Measurements from ENCODE around the gene AEBP1. TPM values are rescaled to one million over a fixed set of nuclear protein-coding genes. Genes with fewer than 3 reads are reported as not detected.

AEBP1 gene
- total RNA-seq, 2 experiments from 2014 or later, result 13.0 to 15.7 TPM

- H3K36me3 Mint-ChIP-seq (ENCODE audit: low read depth), result peaks cover 43% of the 10 kb centered on the region
- CTCF ChIA-PET, result no interaction called here
- ATAC-seq, result no peak
- H3K4me1 Mint-ChIP-seq (ENCODE audit: low read depth), result peaks cover 26% of the 10 kb centered on the region
- H3K9me3 Mint-ChIP-seq (ENCODE audit: insufficient read depth), result no peaks in the 10 kb centered on the region
- no peaks in the 10 kb centered on the region for H3K27me3 Mint-ChIP-seq (ENCODE audit: low read depth)
- no peak overlapping the region for H3K27ac Mint-ChIP-seq
- DNase-seq, result no peak
- H3K4me3 Mint-ChIP-seq, result no peak overlapping the region
- POLR2A ChIA-PET, result interaction anchor here (0.6 to 1.3 kb wide), 3 partner anchors 13 to 230 kb away, joined by 3 to 5 read pairs (median 4); no protein-coding TSS in a partner anchor
These were observed 41.8 kb upstream of the AEBP1 start for GRCh38 chr7:44062180-44062902.

- H3K4me3 Mint-ChIP-seq, result no peak overlapping the region
- peaks cover 39% of the 10 kb centered on the region for H3K36me3 Mint-ChIP-seq (ENCODE audit: low read depth)
- H3K9me3 Mint-ChIP-seq (ENCODE audit: insufficient read depth), result no peaks in the 10 kb centered on the region
- no peak for ATAC-seq
- peaks cover 21% of the 10 kb centered on the region for H3K4me1 Mint-ChIP-seq (ENCODE audit: low read depth)
- H3K27ac Mint-ChIP-seq, result no peak overlapping the region
- POLR2A ChIA-PET, result interaction anchor here (1.2 to 1.3 kb wide), 2 partner anchors 12 to 16 kb away, joined by 3 to 4 read pairs; no protein-coding TSS in a partner anchor
- no peak for DNase-seq
- CTCF ChIA-PET, result no interaction called here
- H3K27me3 Mint-ChIP-seq (ENCODE audit: low read depth), result no peaks in the 10 kb centered on the region
These were observed 41.2 kb upstream of the AEBP1 start for GRCh38 chr7:44062903-44063295.

DNA sequence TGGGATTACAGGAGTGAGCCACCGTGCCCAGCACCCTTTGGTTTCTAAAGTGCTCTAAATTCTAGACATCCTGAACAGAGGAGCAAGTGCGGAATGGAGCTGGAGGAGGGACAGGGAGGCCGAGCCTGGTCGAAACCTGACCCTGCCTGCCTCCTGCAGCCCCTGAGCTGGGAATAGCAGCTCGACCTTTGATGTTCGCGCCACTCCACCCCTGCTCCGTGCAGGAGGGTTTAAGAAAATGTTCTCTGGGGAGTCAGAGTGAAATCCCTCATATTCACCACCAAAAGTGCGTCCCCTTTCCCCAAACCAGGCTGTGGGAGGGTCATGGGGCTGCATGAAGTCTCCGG is 40.6 kb upstream of the AEBP1 start:
- Mint-ChIP-seq H3K36me3 (ENCODE audit: low read depth) (peaks cover 32% of the 10 kb centered on the region), H3K27ac (no peak overlapping the region), H3K9me3 (ENCODE audit: insufficient read depth) (no peaks in the 10 kb centered on the region), H3K4me3 (no peak overlapping the region), H3K27me3 (ENCODE audit: low read depth) (no peaks in the 10 kb centered on the region), H3K4me1 (ENCODE audit: low read depth) (peaks cover 15% of the 10 kb centered on the region)
- POLR2A ChIA-PET, result interaction anchor here (0.5 to 1.3 kb wide), 3 partner anchors 9 to 399 kb away, joined by 3 to 4 read pairs (median 3); no protein-coding TSS in a partner anchor
- CTCF ChIA-PET, result no interaction called here
- ATAC-seq (no peak), DNase-seq (no peak)

- H3K27me3 Mint-ChIP-seq (ENCODE audit: low read depth), result no peaks in the 10 kb centered on the region
These were observed 40.1 kb upstream of the AEBP1 start for GRCh38 chr7:44063894-44064651.

GRCh38 chr7:44064791-44065430 is 39.2 kb upstream of the AEBP1 start:
- POLR2A ChIA-PET, result interaction anchor here (0.5 to 3.4 kb wide), 3 partner anchors 15 to 30 kb away, joined by 3 to 17 read pairs (median 4); no protein-coding TSS in a partner anchor
- DNase-seq, result no peak
- ATAC-seq, result no peak

More at GRCh38 chr7:44063894-44064651, 40.1 kb upstream of the AEBP1 start:
- ATAC-seq, result no peak
- POLR2A ChIA-PET, result interaction anchor here (0.5 to 3.4 kb wide), 3 partner anchors 10 to 398 kb away, joined by 3 to 17 read pairs (median 3); no protein-coding TSS in a partner anchor
- CTCF ChIA-PET, result no interaction called here
- peaks cover 12% of the 10 kb centered on the region for H3K4me1 Mint-ChIP-seq (ENCODE audit: low read depth)
- no peak for DNase-seq
- no peaks in the 10 kb centered on the region for H3K9me3 Mint-ChIP-seq (ENCODE audit: insufficient read depth)
- H3K4me3 Mint-ChIP-seq, result no peak overlapping the region
- no peak overlapping the region for H3K27ac Mint-ChIP-seq
- peaks cover 27% of the 10 kb centered on the region for H3K36me3 Mint-ChIP-seq (ENCODE audit: low read depth)

DNA sequence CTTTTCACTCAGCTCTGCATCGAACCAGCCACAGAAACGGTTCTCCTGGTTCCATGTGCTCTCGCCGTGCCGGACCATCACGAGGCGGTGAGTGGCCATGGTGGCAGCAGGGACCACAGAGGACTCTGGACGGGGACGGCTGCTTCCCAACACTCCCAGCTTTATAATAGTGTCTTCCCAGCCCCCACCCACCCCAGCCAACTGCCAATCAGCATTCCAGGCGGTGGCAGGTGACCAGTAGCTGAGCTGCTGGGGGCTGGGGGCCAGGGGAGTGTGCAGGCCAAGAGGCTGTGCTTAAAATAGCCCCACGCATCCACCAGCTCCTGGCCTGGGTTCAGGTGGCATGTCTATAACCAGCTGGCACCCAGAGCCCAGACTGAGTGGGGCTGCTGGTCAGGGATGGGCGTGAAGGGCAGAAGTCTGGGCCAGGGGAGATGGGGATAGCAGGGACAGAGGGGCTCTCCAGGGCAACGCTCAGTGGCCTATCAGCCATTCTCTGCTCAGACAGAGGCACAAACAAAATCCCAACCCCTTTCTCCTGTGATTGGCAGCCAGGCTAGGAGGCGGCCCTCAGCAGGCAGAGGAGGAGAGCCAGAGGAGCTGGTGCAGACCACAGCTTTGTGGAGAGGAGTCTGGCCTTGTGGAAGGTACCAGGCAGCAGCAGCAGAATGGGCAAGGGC is 38.6 kb upstream of the AEBP1 start, which contains the start of gene PGAM2:
Gene PGAM2, minus strand, starts transcription at position 137 of the 680 bp plus-strand sequence. Its CDS starts 38 bp downstream, at position 99.
- Mint-ChIP-seq H3K27me3 (ENCODE audit: low read depth) (no peaks in the 10 kb centered on the region), H3K4me1 (ENCODE audit: low read depth) (peaks cover 12% of the 10 kb centered on the region), H3K4me3 (no peak within 1 kb of the TSS), H3K36me3 (ENCODE audit: low read depth) (peaks cover 15% of the 10 kb centered on the region), H3K27ac (peak within 1 kb of the TSS; percentile 49), H3K9me3 (ENCODE audit: insufficient read depth) (no peaks in the 10 kb centered on the region)
- DNase-seq, result no peak
- CTCF ChIA-PET, result no interaction called here
- peak; percentile 42 for ATAC-seq
- POLR2A ChIA-PET, result interaction anchor here (0.5 to 3.4 kb wide), 4 partner anchors 10 to 29 kb away, joined by 3 to 17 read pairs (median 4); no protein-coding TSS in a partner anchor

More at GRCh38 chr7:44064791-44065430, 39.2 kb upstream of the AEBP1 start:
- Mint-ChIP-seq H3K27ac (no peak overlapping the region), H3K4me3 (no peak overlapping the region), H3K9me3 (ENCODE audit: insufficient read depth) (no peaks in the 10 kb centered on the region), H3K27me3 (ENCODE audit: low read depth) (no peaks in the 10 kb centered on the region), H3K4me1 (ENCODE audit: low read depth) (peaks cover 12% of the 10 kb centered on the region), H3K36me3 (ENCODE audit: low read depth) (peaks cover 21% of the 10 kb centered on the region)
- CTCF ChIA-PET, result no interaction called here

DNA sequence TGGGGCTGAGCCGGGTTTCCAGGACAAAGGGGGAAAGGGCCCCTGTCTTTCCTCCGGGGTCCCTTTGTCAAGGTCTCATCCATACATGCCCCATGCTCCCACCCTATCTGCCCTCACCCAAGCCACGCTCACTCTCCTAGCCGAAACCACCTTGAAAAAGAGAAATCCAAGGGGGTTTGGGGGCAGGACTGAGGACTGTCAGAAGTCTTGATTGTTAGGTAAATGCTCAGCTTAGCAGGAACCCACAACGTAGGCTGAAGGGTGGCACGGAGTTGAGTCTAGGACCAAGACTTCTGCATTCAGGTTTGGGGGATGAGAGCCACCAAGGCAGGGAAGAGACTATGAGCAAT is 38.1 kb upstream of the AEBP1 start:
- peaks cover 15% of the 10 kb centered on the region for H3K36me3 Mint-ChIP-seq (ENCODE audit: low read depth)
- peaks cover 12% of the 10 kb centered on the region for H3K4me1 Mint-ChIP-seq (ENCODE audit: low read depth)
- H3K9me3 Mint-ChIP-seq (ENCODE audit: insufficient read depth), result no peaks in the 10 kb centered on the region
- H3K4me3 Mint-ChIP-seq, result no peak overlapping the region
- CTCF ChIA-PET, result no interaction called here
- H3K27ac Mint-ChIP-seq, result peak overlapping the region; percentile 49
- no peak for ATAC-seq
- POLR2A ChIA-PET, result interaction anchor here (1.0 to 3.4 kb wide), 4 partner anchors 9 to 33 kb away, joined by 4 to 17 read pairs (median 4); no protein-coding TSS in a partner anchor
- no peaks in the 10 kb centered on the region for H3K27me3 Mint-ChIP-seq (ENCODE audit: low read depth)
- no peak for DNase-seq

- ATAC-seq (no peak), DNase-seq (no peak)
- POLR2A ChIA-PET, result interaction anchor here (1.7 to 3.4 kb wide), 3 partner anchors 9 to 32 kb away, joined by 4 to 17 read pairs (median 5); no protein-coding TSS in a partner anchor
- CTCF ChIA-PET, result no interaction called here
- Mint-ChIP-seq H3K4me3 (no peak overlapping the region), H3K27ac (peak overlapping the region; percentile 22), H3K36me3 (ENCODE audit: low read depth) (peaks cover 10% of the 10 kb centered on the region), H3K4me1 (ENCODE audit: low read depth) (peaks cover 12% of the 10 kb centered on the region), H3K27me3 (ENCODE audit: low read depth) (no peaks in the 10 kb centered on the region), H3K9me3 (ENCODE audit: insufficient read depth) (no peaks in the 10 kb centered on the region)
These were observed 37.6 kb upstream of the AEBP1 start for GRCh38 chr7:44066494-44067063.

DNA sequence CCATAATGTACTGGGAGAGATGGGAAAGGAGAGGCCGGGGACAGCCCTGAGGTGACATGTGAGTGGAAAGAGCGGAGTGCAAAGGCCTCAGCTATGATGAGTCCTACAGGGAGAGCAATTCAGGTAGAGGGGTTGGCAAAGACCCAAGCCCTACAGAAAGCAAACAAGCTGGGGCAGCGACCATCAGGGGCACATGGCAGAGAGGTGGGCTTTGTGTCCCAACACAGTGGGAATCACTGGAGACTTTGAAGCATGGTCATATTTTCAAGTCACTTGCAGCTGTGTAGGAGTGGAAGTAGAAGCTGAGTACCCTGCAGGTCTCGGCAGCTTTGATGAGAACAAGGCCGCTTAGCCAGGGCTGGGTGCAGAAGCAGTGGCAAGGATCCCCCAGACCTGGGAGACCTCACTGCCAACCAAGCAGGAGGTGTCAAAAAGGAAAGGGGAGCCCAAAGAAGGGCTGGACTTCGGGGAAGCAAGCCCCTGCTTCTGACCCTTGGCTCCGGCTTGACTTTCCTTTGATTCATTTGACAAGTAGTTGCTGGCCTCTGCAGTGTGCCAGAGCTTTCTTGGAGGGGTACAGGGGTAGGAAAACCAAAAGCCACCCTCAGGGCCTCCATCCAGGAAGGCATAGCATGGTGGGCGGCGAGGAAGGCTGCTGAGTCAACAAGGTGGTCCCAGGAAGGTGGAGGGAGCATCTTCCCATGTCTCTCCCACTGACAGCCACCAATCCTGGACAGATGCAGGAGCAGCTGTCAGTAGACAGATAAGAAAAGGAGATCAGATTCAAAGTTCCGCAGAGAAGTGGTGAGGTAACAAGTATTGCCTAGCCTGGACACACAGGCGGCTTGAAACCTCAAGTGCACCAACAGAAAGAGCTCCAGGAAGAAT is 36.8 kb upstream of the AEBP1 start:
- Mint-ChIP-seq H3K4me1 (ENCODE audit: low read depth) (peaks cover 18% of the 10 kb centered on the region), H3K27me3 (ENCODE audit: low read depth) (no peaks in the 10 kb centered on the region), H3K9me3 (ENCODE audit: insufficient read depth) (no peaks in the 10 kb centered on the region), H3K27ac (peak overlapping the region; percentile 22), H3K4me3 (peak overlapping the region; percentile 22), H3K36me3 (ENCODE audit: low read depth) (peaks cover 9% of the 10 kb centered on the region)
- no peak for ATAC-seq
- ChIA-PET POLR2A (interaction anchor here (1.0 to 3.4 kb wide), 7 partner anchors 8 to 506 kb away, joined by 3 to 17 read pairs (median 4); partner anchors contain the start of gene DDX56), CTCF (interaction anchor here (1.5 to 1.6 kb wide), 2 partner anchors 14 to 53 kb away, joined by 3 to 5 read pairs; no protein-coding TSS in a partner anchor)
- DNase-seq, result no peak

DNA sequence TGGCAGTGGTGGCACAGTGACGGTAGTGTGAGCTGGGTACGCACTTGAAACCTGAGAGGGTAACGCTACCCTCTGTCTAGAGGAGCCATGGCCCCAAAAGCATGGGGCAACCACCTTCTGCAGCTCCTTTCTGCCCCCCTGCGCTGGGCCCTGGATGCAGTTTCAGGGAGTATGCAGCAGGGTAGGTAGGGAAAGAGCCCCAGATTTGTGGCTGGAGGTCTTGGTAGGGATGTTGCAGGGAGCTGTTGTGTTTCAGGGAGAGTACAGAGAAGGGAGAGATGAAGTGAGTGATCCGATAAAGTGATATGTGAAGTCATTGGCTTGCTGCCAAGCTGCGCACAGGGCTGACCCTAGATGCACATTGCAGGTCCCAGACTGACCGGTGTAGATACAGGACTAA is 36.1 kb upstream of the AEBP1 start:
- CTCF ChIA-PET, result interaction anchor here (1.0 to 1.6 kb wide), 3 partner anchors 13 to 52 kb away, joined by 3 to 5 read pairs (median 3); no protein-coding TSS in a partner anchor
- DNase-seq (no peak), ATAC-seq (no peak)
- Mint-ChIP-seq H3K27me3 (ENCODE audit: low read depth) (no peaks in the 10 kb centered on the region), H3K27ac (peak overlapping the region; percentile 3), H3K4me1 (ENCODE audit: low read depth) (peaks cover 25% of the 10 kb centered on the region), H3K9me3 (ENCODE audit: insufficient read depth) (no peaks in the 10 kb centered on the region), H3K36me3 (ENCODE audit: low read depth) (peaks cover 14% of the 10 kb centered on the region), H3K4me3 (no peak overlapping the region)
- POLR2A ChIA-PET, result interaction anchor here (0.6 to 1.3 kb wide), 5 partner anchors 13 to 1167 kb away, joined by 3 to 5 read pairs (median 4); partner anchors contain the start of gene DDX56

Data from activated CD8-positive, alpha-beta T cell treated with anti-CD3 and anti-CD28 coated beads, Interleukin-2, amount 10 ng/mL, durations not matched to agents 7 days and 5 days (primary cell).